Middle frontal gyrus (tissue), 1 donor: Measurements from ENCODE around the gene AXIN2.
"Not testable (repeated sequence)": the region's sequence is repeated elsewhere in the genome, so short reads cannot be mapped to it uniquely, and the experiment has no call there.

Source experiments
- DNase-seq: peaks from one replicate; pipeline ENCODE4 v3.0.0-alpha.2; 2015; ENCODE audit warnings: low spot score; ENCODE audit errors: extremely low spot score

AXIN2 gene

GRCh38 chr17:65537845-65538674, 23.4 kb downstream of the AXIN2 start:
- no peak for DNase-seq

DNA sequence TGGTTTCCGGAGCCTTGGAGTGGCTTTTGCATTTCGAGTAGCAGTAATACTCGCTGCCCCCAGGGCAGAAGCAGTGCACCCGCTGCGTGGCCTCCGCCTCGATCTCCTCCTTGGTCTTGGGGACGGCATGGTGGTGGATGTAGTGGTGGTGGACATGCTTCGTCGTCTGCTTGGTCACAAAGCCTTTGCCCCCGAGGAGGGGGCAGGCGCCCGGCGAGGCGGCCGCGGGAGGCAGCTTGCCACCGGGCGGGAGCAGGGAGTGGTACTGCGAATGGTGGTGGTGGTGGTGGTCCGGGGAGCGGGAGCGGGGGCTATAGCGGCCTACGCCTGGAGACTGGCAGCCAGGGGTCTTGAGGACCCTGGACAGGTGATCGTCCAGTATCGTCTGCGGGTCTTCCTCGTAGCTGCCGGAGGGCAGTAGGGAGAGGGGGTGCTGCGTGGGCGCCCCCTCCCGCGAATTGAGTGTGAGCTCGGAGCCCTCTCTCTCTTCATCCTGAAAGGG, 24.1 kb downstream of the AXIN2 start:
- DNase-seq: no peak

DNA sequence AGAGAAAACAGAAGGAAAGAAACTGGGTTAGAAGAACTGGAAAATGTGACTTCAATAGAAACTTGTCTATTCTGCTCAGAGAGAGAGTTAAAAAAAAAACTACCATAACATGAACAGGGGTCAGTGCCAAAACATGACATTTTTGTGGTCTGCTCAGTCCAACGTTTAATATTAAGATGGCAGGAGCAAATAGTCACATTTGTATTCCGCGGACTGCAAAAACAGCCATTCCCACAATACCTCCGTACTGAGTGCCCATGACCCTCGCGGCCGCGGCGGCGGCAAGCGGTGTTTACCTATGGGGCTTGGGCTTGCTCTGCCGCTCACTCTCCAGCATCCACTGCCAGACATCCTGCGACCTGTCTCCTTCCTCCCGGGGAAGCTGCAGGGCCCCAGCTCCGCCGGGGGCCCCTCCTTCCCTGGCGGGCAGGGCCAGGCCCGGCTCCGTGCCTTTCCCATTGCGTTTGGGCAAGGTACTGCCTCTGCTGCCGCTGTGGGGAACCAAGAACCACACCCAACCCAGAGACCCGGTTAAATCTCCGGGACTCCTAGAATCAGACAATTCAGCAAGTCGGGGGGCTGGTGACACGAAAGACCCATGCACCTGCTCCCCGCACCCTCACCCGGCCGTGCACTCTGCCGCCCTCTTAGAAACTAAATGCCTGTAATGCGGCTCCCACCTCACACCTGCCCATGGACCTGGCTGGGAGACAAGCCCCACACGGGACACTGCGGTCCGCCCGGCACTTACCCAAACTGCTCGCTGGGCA, 24.7 kb downstream of the AXIN2 start:
- no peak for DNase-seq

DNA sequence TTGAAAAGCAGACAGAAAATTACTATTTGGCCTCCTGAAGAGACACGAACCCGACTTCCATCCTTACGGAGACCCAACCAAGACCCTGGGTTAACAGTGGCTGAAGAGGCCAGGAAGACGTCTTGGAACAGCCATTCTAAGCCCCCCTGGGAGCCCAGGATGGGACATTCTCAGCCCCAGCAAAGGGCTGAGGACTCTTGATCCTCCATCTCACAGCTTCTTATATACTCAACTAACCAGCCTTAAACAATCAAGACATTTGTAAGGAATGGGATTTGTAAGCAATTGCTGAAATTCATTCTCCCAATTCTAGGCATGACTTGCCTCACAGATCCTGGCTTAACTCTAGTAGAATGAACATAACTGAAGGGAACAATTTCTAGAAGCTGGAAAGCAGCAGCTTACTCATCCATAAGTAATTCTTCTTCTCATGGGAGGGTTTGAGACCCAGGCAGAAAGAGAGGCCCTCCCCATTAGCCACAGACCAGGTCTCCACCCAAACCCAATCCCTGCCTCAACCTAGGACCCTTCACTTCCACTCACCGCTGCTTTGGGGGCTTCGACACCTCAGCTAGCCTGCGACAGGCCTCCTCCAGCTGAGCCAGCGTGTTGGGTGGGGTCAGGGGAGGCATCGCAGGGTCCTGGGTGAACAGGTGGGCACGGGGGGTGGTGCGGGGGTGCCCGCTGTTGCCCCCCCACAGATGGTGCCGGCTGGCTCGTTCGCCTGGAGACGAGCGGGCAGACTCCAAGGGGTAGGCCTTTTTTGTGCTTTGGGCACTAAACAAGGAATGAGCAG, 25.5 kb downstream of the AXIN2 start:
- no peak for DNase-seq

GRCh38 chr17:65533852-65534457, 27.5 kb downstream of the AXIN2 start:
- no peak for DNase-seq

- DNase-seq: no peak
These were observed 28.2 kb downstream of the AXIN2 start for GRCh38 chr17:65533056-65533745.

GRCh38 chr17:65532101-65532890, 29.2 kb downstream of the AXIN2 start:
- DNase-seq: no peak

GRCh38 chr17:65531256-65532100, 30.0 kb downstream of the AXIN2 start:
- no peak for DNase-seq

GRCh38 chr17:65530523-65531255, 30.8 kb downstream of the AXIN2 start:
- no peak for DNase-seq

DNA sequence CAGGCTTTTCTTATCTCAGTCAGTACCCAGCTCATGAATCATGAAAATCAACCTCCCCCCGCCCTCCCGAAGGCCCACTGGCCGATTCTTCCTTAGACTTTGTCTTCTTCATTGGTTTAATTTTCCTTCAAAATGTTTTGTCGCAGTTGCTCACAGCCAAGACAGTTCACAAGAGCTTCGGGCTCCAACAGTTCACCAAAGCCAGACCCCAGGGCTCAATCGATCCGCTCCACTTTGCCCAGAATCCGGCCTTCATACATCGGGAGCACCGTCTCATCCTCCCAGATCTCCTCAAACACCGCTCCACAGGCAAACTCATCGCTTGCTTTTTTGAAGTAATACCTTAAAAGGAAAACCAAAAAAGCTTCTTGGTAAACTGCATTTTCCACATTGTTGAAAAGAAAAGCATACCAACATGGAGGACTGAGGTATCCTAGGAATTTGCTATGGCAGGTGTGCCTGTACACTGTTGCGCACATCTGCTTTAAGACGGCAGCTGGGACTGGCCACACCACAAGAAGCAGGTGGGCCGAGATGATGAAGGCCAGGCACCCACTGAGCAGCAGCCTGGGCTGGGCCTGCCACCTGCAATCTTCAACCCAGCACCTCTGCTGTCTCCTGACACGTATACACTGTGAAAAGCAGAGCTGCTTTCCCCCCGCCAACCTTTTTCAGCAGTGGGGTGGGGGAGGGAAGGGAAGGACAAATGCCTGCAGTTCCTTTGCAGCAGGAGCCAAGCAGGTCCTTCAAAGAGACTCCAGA, 31.5 kb downstream of the AXIN2 start:
- DNase-seq: no peak

GRCh38 chr17:65529040-65529633, 32.3 kb downstream of the AXIN2 start:
- no peak for DNase-seq

DNA sequence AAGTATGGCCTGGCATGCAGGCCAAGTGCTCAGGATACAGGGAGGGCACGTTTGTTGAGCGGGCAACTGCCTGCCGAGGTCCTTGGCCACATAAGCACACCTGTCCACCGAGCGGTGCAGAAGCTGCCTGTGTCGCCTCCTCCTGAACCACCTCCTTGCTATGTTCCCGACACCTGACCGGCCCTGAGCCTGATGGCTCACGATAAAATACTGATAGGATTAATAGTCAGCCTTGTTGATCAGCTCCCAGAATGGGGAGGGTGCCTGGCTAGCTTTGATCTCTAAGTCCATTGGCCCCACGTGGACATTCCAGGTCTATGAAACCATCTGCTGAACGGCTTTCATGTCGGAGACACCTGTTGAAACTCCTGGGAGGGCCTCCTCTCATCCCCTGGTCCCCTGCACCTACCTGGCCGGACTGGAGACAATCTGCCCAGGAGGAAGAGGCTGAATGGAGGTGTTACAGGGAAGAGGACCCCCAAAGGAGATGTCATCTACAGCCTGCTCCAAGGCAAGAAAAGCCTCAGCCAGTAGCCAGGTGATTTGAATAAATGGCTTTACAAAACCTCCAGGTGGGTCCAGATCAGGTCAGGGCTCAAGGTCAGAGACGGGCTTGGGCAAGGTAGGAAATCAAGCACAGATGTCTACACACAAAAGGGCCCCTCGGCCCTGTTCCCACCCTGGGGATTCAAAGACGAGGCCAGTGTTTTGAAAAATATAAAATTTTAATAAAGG, 33.4 kb downstream of the AXIN2 start:
- no peak for DNase-seq

GRCh38 chr17:65527381-65527780, 34.1 kb downstream of the AXIN2 start:
- no peak for DNase-seq

GRCh38 chr17:65526854-65527253, 34.6 kb downstream of the AXIN2 start:
- DNase-seq: not testable (repeated sequence)

- no peak for DNase-seq
These were observed 37.4 kb downstream of the AXIN2 start for GRCh38 chr17:65523853-65524664.
